HEK293 (cell line): ENCODE results near the gene CTDSP2.

ENCODE experiments used
- CTCF ChIA-PET: fragments of 350-600 bp; formaldehyde crosslinking; extraction: SDS; loops from one replicate; lab custom pipeline; 2021; ENCODE audit warnings: antibody characterized with exemption; lab: Yijun Ruan, JAX
- POLR2A ChIA-PET: fragments of 300-600 bp; formaldehyde crosslinking; extraction: SDS; loops from one replicate; lab custom pipeline; 2020; ENCODE audit warnings: antibody characterized with exemption, inconsistent platforms; lab: Yijun Ruan, JAX
- H3K27ac ChIP-seq: fragments of 200-500 bp; sonication (Bioruptor generic); 2 replicates; pipeline ENCODE4 v1.5.1; 2014; ENCODE audit warnings: low read depth, low read length, control low read depth, inconsistent platforms; ENCODE audit errors: extremely low read depth
- H3K36me3 ChIP-seq, 2 experiments: fragments of 200-500 bp in 1 of 2; sonication (Bioruptor generic) in 1 of 2; 1 replicate in 1 of 2; 2 replicates in 1 of 2; pipeline ENCODE4 v1.5.1; 2014 to 2017; ENCODE audit warnings: inconsistent platforms in 2 of 2, low read length in 2 of 2; ENCODE audit not compliant: control insufficient read depth in 2 of 2, insufficient read depth in 1 of 2
- H3K4me1 ChIP-seq: fragments of 200-500 bp; sonication (Bioruptor generic); 2 replicates; pipeline ENCODE4 v1.5.1; 2014; ENCODE audit warnings: mild to moderate bottlenecking, low read length, inconsistent platforms; ENCODE audit not compliant: control insufficient read depth, insufficient read depth
- H3K4me3 ChIP-seq: 2 replicates; pipeline ENCODE4 v1.5.1; 2011; ENCODE audit warnings: low read depth, mild to moderate bottlenecking, control low read depth, low read length, moderate library complexity
- H3K9me3 ChIP-seq: fragments of 200-500 bp; sonication (Bioruptor generic); 2 replicates; pipeline ENCODE4 v1.5.1; 2014; ENCODE audit warnings: low read depth, low read length, inconsistent platforms; ENCODE audit not compliant: control insufficient read depth, insufficient read depth
- FEZF1 ChIP-seq: fragments of 450-650 bp; formaldehyde crosslinking; IDR thresholded peaks from 2 replicates; pipeline ENCODE4 v1.5.1; 2016; ENCODE audit warnings: missing biosample characterization, missing genetic modification characterization
- HOXA7 ChIP-seq: sonication (generic); formaldehyde crosslinking; IDR thresholded peaks from 2 replicates; pipeline ENCODE4 v1.8.1; 2022; ENCODE audit warnings: missing genetic modification reagents, borderline replicate concordance
- IKZF3 ChIP-seq: fragments of 450-650 bp; IDR thresholded peaks from 2 replicates; pipeline ENCODE4 v1.5.0; 2018; ENCODE audit warnings: missing biosample characterization, mild to moderate bottlenecking, missing genetic modification characterization, moderate library complexity
- SP7 ChIP-seq: fragments of 450-650 bp; formaldehyde crosslinking; IDR thresholded peaks from 2 replicates; pipeline ENCODE4 v1.5.1; 2016; ENCODE audit warnings: missing biosample characterization, missing genetic modification characterization
- ZBTB7A ChIP-seq: fragments of 450-650 bp; formaldehyde crosslinking; IDR thresholded peaks from 2 replicates; pipeline ENCODE4 v1.5.1; 2016; ENCODE audit warnings: low read depth, missing biosample characterization, missing genetic modification characterization
- ZNF274 ChIP-seq, 2 experiments: fragments of 200-500 bp in 1 of 2; fragments of 450-650 bp in 1 of 2; sonication (Bioruptor generic) in 1 of 2; formaldehyde crosslinking in 1 of 2; IDR thresholded peaks; 2 replicates each; pipeline versions ENCODE4 v1.5.1 to v1.6.1; 2014 to 2016; ENCODE audit warnings: borderline replicate concordance in 1 of 2, inconsistent platforms in 1 of 2, low read length in 1 of 2, missing biosample characterization in 1 of 2, missing genetic modification characterization in 1 of 2
- ZNF324 ChIP-seq: fragments of 450-650 bp; formaldehyde crosslinking; IDR thresholded peaks from 2 replicates; pipeline ENCODE4 v1.5.1; 2016; ENCODE audit warnings: missing biosample characterization, missing genetic modification characterization
- ZNF350 ChIP-seq: fragments of 450-650 bp; formaldehyde crosslinking; IDR thresholded peaks from 2 replicates; pipeline ENCODE4 v1.5.0; 2017; ENCODE audit warnings: missing biosample characterization, mild to moderate bottlenecking, missing genetic modification characterization
- ZNF404 ChIP-seq: fragments of 450-650 bp; formaldehyde crosslinking; IDR thresholded peaks from 2 replicates; pipeline ENCODE4 v1.5.1; 2017; ENCODE audit warnings: missing biosample characterization, missing genetic modification characterization
- ZNF560 ChIP-seq: fragments of 450-650 bp; formaldehyde crosslinking; IDR thresholded peaks from 2 replicates; pipeline ENCODE4 v1.5.1; 2017; ENCODE audit warnings: missing biosample characterization, missing genetic modification characterization, borderline replicate concordance
- ZNF561 ChIP-seq: fragments of 450-650 bp; IDR thresholded peaks from 2 replicates; pipeline ENCODE4 v1.5.1; 2018; ENCODE audit warnings: missing biosample characterization, missing genetic modification characterization, borderline replicate concordance
- ZXDB ChIP-seq: fragments of 450-650 bp; formaldehyde crosslinking; IDR thresholded peaks from 2 replicates; pipeline ENCODE4 v1.5.1; 2016; ENCODE audit warnings: missing biosample characterization, missing genetic modification characterization
- TF ChIP-seq, protein P1 (sequence below): fragments of 450-650 bp; IDR thresholded peaks from 2 replicates; pipeline ENCODE4 v1.5.1; 2018; ENCODE audit warnings: missing biosample characterization, mild to moderate bottlenecking, missing genetic modification characterization
- TF ChIP-seq, protein P2 (sequence below): fragments of 450-650 bp; formaldehyde crosslinking; IDR thresholded peaks from 2 replicates; pipeline ENCODE4; 2016; ENCODE audit warnings: missing biosample characterization, missing genetic modification characterization
- TF ChIP-seq, protein P3 (sequence below): fragments of 450-650 bp; formaldehyde crosslinking; IDR thresholded peaks from 2 replicates; pipeline ENCODE4 v1.5.1; 2016; ENCODE audit warnings: missing biosample characterization, missing genetic modification characterization
- TF ChIP-seq, protein P4 (sequence below): fragments of 450-650 bp; formaldehyde crosslinking; IDR thresholded peaks from 2 replicates; pipeline ENCODE4 v1.5.1; 2016; ENCODE audit warnings: missing biosample characterization, missing genetic modification characterization
- TF ChIP-seq, protein P5 (sequence below): fragments of 450-650 bp; formaldehyde crosslinking; conservative IDR thresholded peaks from 2 replicates; pipeline ENCODE4 v1.5.1; 2016; ENCODE audit warnings: low read depth, missing biosample characterization, missing genetic modification characterization
- TF ChIP-seq, protein P6 (sequence below): fragments of 450-650 bp; formaldehyde crosslinking; IDR thresholded peaks from 2 replicates; pipeline ENCODE4 v1.5.1; 2016; ENCODE audit warnings: missing biosample characterization, missing genetic modification characterization

Gene CTDSP2

DNA sequence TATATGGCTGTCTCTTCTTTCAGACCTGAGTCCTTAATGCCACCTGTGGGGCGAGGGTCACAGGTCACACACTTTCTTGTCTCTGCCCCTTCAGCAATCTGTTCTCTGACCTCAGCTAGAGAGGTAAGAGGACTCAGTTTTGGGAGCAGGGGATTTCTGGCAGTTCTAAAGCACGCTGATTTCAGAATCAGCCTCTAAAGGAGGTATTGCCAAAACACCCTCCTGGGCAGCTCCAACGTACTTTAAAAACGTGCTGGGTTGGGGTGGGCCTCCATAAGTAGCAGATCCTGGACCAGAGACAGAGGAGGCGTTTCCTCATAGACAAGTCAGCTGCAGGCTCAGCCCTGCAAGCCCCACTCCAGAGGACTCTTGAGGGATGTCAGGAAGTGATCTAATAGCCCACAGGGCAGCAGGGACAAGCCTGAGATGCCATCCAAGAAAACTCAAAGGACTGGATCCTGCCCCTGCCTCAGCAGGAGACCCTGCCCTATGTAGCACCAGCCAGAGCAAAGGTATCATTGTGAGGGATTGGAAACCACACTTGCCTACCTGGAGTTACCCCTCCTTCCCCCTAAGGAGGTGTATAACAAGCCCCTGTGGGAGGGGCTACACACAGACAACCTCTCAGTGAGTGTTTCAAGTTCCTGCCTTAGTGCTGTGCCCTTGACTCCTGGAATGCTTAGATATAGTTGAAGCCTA lies 8.5 kb downstream of the CTDSP2 start (continued):
- TF ChIP-seq, protein P1, sequence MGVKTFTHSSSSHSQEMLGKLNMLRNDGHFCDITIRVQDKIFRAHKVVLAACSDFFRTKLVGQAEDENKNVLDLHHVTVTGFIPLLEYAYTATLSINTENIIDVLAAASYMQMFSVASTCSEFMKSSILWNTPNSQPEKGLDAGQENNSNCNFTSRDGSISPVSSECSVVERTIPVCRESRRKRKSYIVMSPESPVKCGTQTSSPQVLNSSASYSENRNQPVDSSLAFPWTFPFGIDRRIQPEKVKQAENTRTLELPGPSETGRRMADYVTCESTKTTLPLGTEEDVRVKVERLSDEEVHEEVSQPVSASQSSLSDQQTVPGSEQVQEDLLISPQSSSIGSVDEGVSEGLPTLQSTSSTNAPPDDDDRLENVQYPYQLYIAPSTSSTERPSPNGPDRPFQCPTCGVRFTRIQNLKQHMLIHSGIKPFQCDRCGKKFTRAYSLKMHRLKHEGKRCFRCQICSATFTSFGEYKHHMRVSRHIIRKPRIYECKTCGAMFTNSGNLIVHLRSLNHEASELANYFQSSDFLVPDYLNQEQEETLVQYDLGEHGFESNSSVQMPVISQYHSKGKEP (tag by site-specific recombination), result no peak
- TF ChIP-seq ZBTB7A (no peak), ZNF274 (IDR thresholded peaks at IDR 0.05; ENCODE audit: low read length) (no peak), ZNF274 (tag by site-specific recombination; IDR thresholded peaks at IDR 0.05; ENCODE audit: borderline replicate concordance) (no peak), ZNF350 (tag by site-specific recombination) (no peak), ZNF404 (tag by site-specific recombination) (no peak), HOXA7 (CRISPR knock-in tag) (no peak), ZNF561 (no peak), ZNF560 (tag by site-specific recombination) (no peak), FEZF1 (tag by site-specific recombination) (no peak), SP7 (tag by site-specific recombination) (peak; percentile 38; the same call in 1 of the 2 replicates), ZXDB (tag by site-specific recombination) (peak; percentile 51)
- TF ChIP-seq, protein P2, sequence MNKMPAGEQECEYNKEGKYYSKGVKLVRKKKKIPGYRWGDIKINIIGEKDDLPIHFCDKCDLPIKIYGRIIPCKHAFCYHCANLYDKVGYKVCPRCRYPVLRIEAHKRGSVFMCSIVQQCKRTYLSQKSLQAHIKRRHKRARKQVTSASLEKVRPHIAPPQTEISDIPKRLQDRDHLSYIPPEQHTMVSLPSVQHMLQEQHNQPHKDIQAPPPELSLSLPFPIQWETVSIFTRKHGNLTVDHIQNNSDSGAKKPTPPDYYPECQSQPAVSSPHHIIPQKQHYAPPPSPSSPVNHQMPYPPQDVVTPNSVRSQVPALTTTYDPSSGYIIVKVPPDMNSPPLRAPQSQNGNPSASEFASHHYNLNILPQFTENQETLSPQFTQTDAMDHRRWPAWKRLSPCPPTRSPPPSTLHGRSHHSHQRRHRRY (tag by site-specific recombination), result no peak
- TF ChIP-seq, protein P3, sequence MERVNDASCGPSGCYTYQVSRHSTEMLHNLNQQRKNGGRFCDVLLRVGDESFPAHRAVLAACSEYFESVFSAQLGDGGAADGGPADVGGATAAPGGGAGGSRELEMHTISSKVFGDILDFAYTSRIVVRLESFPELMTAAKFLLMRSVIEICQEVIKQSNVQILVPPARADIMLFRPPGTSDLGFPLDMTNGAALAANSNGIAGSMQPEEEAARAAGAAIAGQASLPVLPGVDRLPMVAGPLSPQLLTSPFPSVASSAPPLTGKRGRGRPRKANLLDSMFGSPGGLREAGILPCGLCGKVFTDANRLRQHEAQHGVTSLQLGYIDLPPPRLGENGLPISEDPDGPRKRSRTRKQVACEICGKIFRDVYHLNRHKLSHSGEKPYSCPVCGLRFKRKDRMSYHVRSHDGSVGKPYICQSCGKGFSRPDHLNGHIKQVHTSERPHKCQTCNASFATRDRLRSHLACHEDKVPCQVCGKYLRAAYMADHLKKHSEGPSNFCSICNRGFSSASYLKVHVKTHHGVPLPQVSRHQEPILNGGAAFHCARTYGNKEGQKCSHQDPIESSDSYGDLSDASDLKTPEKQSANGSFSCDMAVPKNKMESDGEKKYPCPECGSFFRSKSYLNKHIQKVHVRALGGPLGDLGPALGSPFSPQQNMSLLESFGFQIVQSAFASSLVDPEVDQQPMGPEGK (tag by site-specific recombination), result peak; percentile 46; the same call in 1 of the 2 replicates

DNA sequence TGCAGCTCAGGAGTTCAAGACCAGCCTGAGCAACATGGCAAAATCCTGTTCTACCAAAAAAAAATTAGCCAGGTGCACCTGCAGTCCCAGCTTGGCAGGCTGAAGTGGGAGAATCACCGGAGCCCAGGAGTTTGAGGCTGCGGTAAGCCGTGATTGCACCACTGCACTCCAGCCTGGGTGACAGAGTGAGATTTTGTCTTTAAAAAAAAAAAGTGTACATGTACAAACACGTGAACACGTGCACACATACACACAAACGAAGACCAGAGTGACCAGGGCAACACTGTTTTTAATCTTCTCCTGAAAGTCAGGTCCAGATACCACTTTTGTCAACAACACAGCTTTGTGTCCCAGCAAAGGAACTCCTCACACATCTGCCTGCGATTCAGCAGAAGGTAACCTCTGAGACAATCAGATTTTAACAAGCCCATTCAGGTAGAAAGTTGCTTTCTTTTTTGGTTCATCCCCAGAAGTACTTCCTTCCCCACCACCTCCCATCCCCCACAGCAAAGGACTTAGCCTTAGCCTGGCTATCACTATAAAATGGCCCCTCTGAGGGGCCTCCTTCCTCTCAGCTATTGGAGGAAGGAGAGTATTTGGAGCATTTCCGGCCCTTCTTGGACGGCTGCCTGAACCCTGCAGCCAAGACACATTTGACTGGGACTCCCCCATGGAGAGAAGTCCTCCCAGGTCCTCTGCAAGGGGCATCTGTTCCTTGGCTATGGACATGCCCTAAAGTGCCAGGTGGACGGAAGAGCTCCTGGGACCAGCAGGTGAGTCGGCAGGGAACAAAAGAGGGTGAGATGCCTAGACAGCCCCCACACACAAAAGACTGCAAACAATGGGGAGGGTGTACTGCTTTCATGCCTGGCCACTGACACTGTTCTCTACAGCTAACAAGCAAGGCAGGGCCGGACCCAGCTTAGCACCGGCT lies 9.8 kb downstream of the CTDSP2 start:
- Histone ChIP-seq H3K36me3 (no peaks in the 10 kb centered on the region), H3K4me3 (no peak overlapping the region), H3K9me3 (no peaks in the 10 kb centered on the region), H3K27ac (peak overlapping the region; percentile 12; the same call in 1 of the 2 replicates), H3K4me1 (peaks cover 46% of the 10 kb centered on the region)
- ChIA-PET POLR2A (interaction anchor here (0.5 to 3.0 kb wide), 8 partner anchors 9 to 331 kb away, joined by 3 to 22 read pairs (median 4); partner anchors contain the start of genes CTDSP2 and TSPAN31), CTCF (interaction anchor here (0.7 to 7.8 kb wide), 11 partner anchors 10 to 69 kb away, joined by 3 to 120 read pairs (median 5); partner anchors contain the start of gene TSFM)
- TF ChIP-seq IKZF3 (tag by site-specific recombination) (peak; percentile 61), FEZF1 (tag by site-specific recombination) (peak; percentile 33), ZNF561 (0 out of 2 replicates have a peak, but pooled peaks have one; percentile 23), ZNF324 (tag by site-specific recombination) (0 out of 2 replicates have a peak, but pooled peaks have one; percentile 30)
- TF ChIP-seq, protein P4, sequence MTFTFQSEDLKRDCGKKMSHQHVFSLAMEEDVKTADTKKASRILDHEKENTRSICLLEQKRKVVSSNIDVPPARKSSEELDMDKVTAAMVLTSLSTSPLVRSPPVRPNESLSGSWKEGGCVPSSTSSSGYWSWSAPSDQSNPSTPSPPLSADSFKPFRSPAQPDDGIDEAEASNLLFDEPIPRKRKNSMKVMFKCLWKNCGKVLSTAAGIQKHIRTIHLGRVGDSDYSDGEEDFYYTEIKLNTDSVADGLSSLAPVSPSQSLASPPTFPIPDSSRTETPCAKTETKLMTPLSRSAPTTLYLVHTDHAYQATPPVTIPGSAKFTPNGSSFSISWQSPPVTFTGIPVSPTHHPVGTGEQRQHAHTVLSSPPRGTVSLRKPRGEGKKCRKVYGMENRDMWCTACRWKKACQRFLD, result no peak
- TF ChIP-seq, protein P5, sequence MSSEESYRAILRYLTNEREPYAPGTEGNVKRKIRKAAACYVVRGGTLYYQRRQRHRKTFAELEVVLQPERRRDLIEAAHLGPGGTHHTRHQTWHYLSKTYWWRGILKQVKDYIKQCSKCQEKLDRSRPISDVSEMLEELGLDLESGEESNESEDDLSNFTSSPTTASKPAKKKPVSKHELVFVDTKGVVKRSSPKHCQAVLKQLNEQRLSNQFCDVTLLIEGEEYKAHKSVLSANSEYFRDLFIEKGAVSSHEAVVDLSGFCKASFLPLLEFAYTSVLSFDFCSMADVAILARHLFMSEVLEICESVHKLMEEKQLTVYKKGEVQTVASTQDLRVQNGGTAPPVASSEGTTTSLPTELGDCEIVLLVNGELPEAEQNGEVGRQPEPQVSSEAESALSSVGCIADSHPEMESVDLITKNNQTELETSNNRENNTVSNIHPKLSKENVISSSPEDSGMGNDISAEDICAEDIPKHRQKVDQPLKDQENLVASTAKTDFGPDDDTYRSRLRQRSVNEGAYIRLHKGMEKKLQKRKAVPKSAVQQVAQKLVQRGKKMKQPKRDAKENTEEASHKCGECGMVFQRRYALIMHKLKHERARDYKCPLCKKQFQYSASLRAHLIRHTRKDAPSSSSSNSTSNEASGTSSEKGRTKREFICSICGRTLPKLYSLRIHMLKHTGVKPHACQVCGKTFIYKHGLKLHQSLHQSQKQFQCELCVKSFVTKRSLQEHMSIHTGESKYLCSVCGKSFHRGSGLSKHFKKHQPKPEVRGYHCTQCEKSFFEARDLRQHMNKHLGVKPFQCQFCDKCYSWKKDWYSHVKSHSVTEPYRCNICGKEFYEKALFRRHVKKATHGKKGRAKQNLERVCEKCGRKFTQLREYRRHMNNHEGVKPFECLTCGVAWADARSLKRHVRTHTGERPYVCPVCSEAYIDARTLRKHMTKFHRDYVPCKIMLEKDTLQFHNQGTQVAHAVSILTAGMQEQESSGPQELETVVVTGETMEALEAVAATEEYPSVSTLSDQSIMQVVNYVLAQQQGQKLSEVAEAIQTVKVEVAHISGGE (tag by site-specific recombination), result peak; percentile 60
- TF ChIP-seq, protein P6, sequence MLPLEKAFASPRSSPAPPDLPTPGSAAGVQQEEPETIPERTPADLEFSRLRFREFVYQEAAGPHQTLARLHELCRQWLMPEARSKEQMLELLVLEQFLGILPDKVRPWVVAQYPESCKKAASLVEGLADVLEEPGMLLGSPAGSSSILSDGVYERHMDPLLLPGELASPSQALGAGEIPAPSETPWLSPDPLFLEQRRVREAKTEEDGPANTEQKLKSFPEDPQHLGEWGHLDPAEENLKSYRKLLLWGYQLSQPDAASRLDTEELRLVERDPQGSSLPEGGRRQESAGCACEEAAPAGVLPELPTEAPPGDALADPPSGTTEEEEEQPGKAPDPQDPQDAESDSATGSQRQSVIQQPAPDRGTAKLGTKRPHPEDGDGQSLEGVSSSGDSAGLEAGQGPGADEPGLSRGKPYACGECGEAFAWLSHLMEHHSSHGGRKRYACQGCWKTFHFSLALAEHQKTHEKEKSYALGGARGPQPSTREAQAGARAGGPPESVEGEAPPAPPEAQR (tag by site-specific recombination), result no peak
